ENCODE data around the gene AGBL4. TPM values are rescaled to one million over a fixed set of nuclear protein-coding genes. Genes with fewer than 3 reads are reported as not detected.

AGBL4 gene
- total and polyA plus RNA-seq, 9 of the 15 experiments (the other 6 are each of a cell fraction or from before 2014, with no cell fraction given): 0.11 TPM; not detected in 7

GRCh38 chr1:49052102-49052501 is 971.7 kb downstream of the AGBL4 start:
- TF ChIP-seq NFIX (CRISPR knock-in tag; IDR thresholded peaks at IDR 0.05; ENCODE audit: low read depth): peak; percentile 45; the same call in 1 of the 2 replicates
- TF ChIP-seq NFIC (IDR thresholded peaks at IDR 0.05): peak; percentile 42; the same call in 1 of the 2 replicates
- no peak for TF ChIP-seq TFAM (CRISPR knock-in tag; conservative IDR thresholded peaks at IDR 0.05)
- no peak overlapping the region for H3K4me2 ChIP-seq (ENCODE audit: insufficient read depth, low read length)
- H3K9me3 ChIP-seq (replicated peaks; ENCODE audit: control insufficient read depth, insufficient read depth, low read depth, low read length): no peaks in the 10 kb centered on the region; the same call in 1 of the 2 replicates
- no peaks in the 10 kb centered on the region for H3K9me1 ChIP-seq (ENCODE audit: control insufficient read depth, insufficient read depth, low read length)
- DNase-seq (ENCODE audit: extremely low read depth in 1 of 4, low spot score in 3 of 4) (no peak), FAIRE-seq (no peak), ATAC-seq (no peak)
- no peaks in the 10 kb centered on the region for H3K79me2 ChIP-seq (ENCODE audit: control insufficient read depth, insufficient read depth, low read length)
- intact Hi-C loops (cut with micrococcal nuclease): no loop called here
- H3K4me3 ChIP-seq: no peak overlapping the region
- CTCF ChIA-PET (ENCODE audit: low intra/inter-chr PET ratio): no interaction called here
- POLR2A ChIA-PET: no interaction called here
- H3K27ac ChIP-seq (ENCODE audit: extremely low read depth, low read depth, low read length): no peak overlapping the region
- H2AFZ ChIP-seq (ENCODE audit: low read depth, low read length): no peak overlapping the region
- 0% methylated on average over 1 of the region's 1 CpG for WGBS (ENCODE audit: insufficient coverage, low coverage, missing lambda C conversion rate)
- in situ Hi-C loops (cut with MboI): no loop called here
- H3K9ac ChIP-seq (ENCODE audit: insufficient read depth in 1 of 2, low read depth in 2 of 2, low read length in 2 of 2): no peak overlapping the region
- H4K20me1 ChIP-seq (replicated peaks; ENCODE audit: control insufficient read depth, insufficient read depth, low read length): no peaks in the 10 kb centered on the region
- no peaks in the 10 kb centered on the region for H3K27me3 ChIP-seq (ENCODE audit: control insufficient read depth in 2 of 2, insufficient read depth in 2 of 2, low read length in 2 of 2)
- H3K4me1 ChIP-seq (replicated peaks in 1 of 2; ENCODE audit: control insufficient read depth in 2 of 2, insufficient read depth in 2 of 2, low read length in 2 of 2): no peaks in the 10 kb centered on the region
- BruUV-seq (replicated peaks): no TSS peak
- H3K36me3 ChIP-seq (ENCODE audit: control insufficient read depth, insufficient read depth, low read length): no peaks in the 10 kb centered on the region

GRCh38 chr1:49051647-49052046 is 972.1 kb downstream of the AGBL4 start:
- ChIA-PET POLR2A (no interaction called here), CTCF (ENCODE audit: low intra/inter-chr PET ratio) (no interaction called here)
- WGBS (ENCODE audit: insufficient coverage, low coverage, missing lambda C conversion rate): 0% methylated on average over 2 of the region's 2 CpGs
- Histone ChIP-seq H4K20me1 (replicated peaks; ENCODE audit: control insufficient read depth, insufficient read depth, low read length) (no peaks in the 10 kb centered on the region), H3K36me3 (ENCODE audit: control insufficient read depth, insufficient read depth, low read length) (no peaks in the 10 kb centered on the region), H2AFZ (ENCODE audit: low read depth, low read length) (no peak overlapping the region), H3K4me1 (replicated peaks in 1 of 2; ENCODE audit: control insufficient read depth in 2 of 2, insufficient read depth in 2 of 2, low read length in 2 of 2) (no peaks in the 10 kb centered on the region), H3K27ac (ENCODE audit: extremely low read depth, low read depth, low read length) (no peak overlapping the region), H3K27me3 (ENCODE audit: control insufficient read depth in 2 of 2, insufficient read depth in 2 of 2, low read length in 2 of 2) (no peaks in the 10 kb centered on the region), H3K9me1 (ENCODE audit: control insufficient read depth, insufficient read depth, low read length) (no peaks in the 10 kb centered on the region), H3K4me3 (no peak overlapping the region), H3K79me2 (ENCODE audit: control insufficient read depth, insufficient read depth, low read length) (no peaks in the 10 kb centered on the region), H3K9me3 (replicated peaks; ENCODE audit: control insufficient read depth, insufficient read depth, low read depth, low read length) (no peaks in the 10 kb centered on the region; the same call in 1 of the 2 replicates), H3K9ac (ENCODE audit: insufficient read depth in 1 of 2, low read depth in 2 of 2, low read length in 2 of 2) (no peak overlapping the region), H3K4me2 (ENCODE audit: insufficient read depth, low read length) (no peak overlapping the region)
- FAIRE-seq (no peak), ATAC-seq (no peak), DNase-seq (ENCODE audit: extremely low read depth in 1 of 4, low spot score in 3 of 4) (no peak)
- in situ Hi-C loops (cut with MboI): no loop called here
- no TSS peak for BruUV-seq (replicated peaks)
- intact Hi-C loops (cut with micrococcal nuclease): no loop called here
- TF ChIP-seq CHD4 (IDR thresholded peaks at IDR 0.05; ENCODE audit: insufficient read depth, insufficient replicate concordance, low read depth, low read length, poor library complexity, severe bottlenecking) (no peak), AFF1 (IDR thresholded peaks at IDR 0.05; ENCODE audit: low read depth in 1 of 2, partially characterized antibody in 2 of 2) (no peak), THRB (CRISPR knock-in tag; conservative IDR thresholded peaks at IDR 0.05) (no peak), NFE2L1 (tag; IDR thresholded peaks at IDR 0.05; ENCODE audit: borderline replicate concordance, low read depth) (no peak), SMARCE1 (IDR thresholded peaks at IDR 0.05) (no peak), FOS (IDR thresholded peaks at IDR 0.05; ENCODE audit: extremely low read depth, insufficient read length) (no peak), ZNF212 (CRISPR knock-in tag; IDR thresholded peaks at IDR 0.05) (no peak)
